Measurements from ENCODE around the gene SHROOM2. TPM values are rescaled to one million over a fixed set of nuclear protein-coding genes. Genes with fewer than 3 reads are reported as not detected.

The SHROOM2 gene, protein sequence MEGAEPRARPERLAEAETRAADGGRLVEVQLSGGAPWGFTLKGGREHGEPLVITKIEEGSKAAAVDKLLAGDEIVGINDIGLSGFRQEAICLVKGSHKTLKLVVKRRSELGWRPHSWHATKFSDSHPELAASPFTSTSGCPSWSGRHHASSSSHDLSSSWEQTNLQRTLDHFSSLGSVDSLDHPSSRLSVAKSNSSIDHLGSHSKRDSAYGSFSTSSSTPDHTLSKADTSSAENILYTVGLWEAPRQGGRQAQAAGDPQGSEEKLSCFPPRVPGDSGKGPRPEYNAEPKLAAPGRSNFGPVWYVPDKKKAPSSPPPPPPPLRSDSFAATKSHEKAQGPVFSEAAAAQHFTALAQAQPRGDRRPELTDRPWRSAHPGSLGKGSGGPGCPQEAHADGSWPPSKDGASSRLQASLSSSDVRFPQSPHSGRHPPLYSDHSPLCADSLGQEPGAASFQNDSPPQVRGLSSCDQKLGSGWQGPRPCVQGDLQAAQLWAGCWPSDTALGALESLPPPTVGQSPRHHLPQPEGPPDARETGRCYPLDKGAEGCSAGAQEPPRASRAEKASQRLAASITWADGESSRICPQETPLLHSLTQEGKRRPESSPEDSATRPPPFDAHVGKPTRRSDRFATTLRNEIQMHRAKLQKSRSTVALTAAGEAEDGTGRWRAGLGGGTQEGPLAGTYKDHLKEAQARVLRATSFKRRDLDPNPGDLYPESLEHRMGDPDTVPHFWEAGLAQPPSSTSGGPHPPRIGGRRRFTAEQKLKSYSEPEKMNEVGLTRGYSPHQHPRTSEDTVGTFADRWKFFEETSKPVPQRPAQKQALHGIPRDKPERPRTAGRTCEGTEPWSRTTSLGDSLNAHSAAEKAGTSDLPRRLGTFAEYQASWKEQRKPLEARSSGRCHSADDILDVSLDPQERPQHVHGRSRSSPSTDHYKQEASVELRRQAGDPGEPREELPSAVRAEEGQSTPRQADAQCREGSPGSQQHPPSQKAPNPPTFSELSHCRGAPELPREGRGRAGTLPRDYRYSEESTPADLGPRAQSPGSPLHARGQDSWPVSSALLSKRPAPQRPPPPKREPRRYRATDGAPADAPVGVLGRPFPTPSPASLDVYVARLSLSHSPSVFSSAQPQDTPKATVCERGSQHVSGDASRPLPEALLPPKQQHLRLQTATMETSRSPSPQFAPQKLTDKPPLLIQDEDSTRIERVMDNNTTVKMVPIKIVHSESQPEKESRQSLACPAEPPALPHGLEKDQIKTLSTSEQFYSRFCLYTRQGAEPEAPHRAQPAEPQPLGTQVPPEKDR (N-terminal part only)
- 2.0 and 2.7 TPM in 2 replicates for total RNA-seq

DNA sequence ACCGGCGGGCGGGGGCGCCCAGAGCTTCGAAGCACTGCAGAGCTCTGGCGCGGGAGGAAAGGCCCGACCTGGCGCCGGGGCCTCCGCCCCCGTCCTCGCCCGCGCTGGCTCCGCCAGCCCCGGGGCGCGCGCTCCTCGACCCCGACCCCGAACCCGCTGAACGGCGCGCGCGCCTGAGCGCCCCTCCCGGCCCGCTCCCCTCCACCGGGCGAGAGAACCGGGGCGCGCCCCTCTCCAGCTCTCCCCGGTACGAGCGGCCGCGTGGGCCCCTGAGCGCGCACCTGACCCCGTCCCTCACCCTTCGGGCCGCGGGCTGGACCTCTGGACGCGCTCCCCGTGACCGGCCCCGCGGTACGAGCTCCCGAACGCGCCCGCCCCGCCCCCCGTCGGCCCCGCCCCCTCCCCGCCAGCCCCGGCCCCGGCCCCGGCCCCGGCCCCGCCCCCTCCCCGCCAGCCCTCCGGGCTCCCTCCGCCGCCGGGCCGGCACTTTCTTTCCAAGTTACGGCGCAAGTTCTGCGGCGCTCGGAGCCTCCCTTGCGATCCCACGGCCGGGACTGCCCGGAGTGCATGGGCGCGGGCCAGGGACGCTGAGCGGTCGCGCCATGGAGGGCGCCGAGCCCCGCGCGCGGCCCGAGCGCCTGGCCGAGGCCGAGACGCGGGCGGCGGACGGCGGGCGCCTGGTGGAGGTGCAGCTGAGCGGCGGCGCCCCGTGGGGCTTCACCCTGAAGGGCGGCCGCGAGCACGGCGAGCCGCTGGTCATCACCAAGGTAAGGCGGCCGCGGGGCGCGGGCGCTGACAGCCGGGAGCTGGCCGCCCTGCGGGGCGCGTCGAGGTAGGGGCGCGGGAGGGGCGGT is at the start of gene SHROOM2:
TSS of gene SHROOM2 (plus strand) at position 486 of the 854 bp plus-strand sequence. CDS start at position 603, 117 bp downstream.

DNA sequence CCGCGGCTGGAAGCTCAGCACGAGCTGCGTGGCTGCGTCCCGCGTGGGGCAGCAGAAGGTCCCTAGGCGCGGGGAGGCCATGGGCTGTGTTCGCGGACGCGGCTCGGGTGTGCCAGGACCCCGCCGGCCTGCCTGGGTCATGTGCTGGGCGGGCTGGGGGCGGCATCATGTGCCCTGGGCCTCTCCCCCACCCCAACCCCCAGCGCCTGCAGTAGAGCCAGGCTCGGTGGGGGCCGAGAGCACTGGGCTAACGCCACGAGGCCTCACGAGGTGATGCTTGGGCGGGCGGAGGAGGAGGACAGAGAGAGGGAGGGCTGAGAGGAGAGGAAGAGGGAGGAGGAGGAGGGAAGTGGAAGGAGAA is 20.5 kb upstream of the SHROOM2 start, which contains the start of gene GPR143:
TSS of gene GPR143 (minus strand) at position 111 of the 361 bp plus-strand sequence. CDS start at position 81, 30 bp downstream.

DNA sequence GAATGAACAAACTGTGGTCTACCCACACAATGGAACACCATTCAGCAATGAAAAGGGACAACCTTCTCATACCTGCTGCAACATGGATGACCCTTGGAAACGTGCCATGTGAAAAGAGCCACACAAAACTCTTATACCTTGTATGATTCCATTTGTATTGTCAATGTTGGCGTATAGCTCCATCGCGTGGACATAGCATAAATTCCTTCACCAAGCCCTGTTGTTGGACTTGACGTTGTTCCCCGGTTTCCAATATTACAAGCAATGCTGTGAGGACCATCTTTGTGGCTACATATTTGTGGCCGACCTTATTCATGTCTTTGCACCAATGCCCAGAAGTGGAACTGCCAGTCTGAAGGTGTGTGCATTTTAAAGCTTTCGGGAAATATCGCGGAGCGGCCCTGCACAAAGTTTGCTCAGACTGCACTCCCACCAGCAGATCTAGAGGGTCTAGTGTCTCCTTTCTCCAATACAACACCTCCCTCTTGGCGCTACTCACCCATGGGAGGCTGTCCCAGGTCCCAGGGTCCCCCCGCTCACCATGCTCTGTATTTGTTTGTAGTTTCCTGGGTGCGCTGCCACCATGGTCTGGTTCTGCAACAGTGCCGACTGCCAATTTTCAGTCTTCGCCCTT is 180.7 kb downstream of the SHROOM2 start, which contains the start of gene CLDN34:
TSS of gene CLDN34 (plus strand) at position 584 of the 634 bp plus-strand sequence. CDS start at position 584, 0 bp downstream.

Small RNA genes within 50 kb of the gene (small RNA-seq; reads per million reads assigned to genes)
- gene RF00019: not detected

Other genes starting within 250 kb of the SHROOM2 start
- gene GPR143, start 20.6 kb upstream of the SHROOM2 start, total RNA-seq: 0.13 TPM in 1 of 2 replicates, not detected in the other
- gene CLDN34, start 180.9 kb downstream of the SHROOM2 start, total RNA-seq: not detected in 2 replicates

Measured in articular chondrocyte of knee joint (primary cell).